Natural killer cell (primary cell): ENCODE results near the gene IMPG1. TPM values are rescaled to one million over a fixed set of nuclear protein-coding genes. Genes with fewer than 3 reads are reported as not detected.

Source experiments
- ATAC-seq, 3 donors: fragments of 150-1000 bp in 2 of 3; fragments of 200-7000 bp in 1 of 3; cut with Tn5 transposase; 1 replicate in 1 of 3; 2 replicates in 2 of 3; pipeline ENCODE4 v1.10.0; 2021; ENCODE audit warnings: mild to moderate bottlenecking in 2 of 3, moderate library complexity in 2 of 3
- DNase-seq, 2 donors: peaks; one replicate each; pipeline versions ENCODE4 v3.0.0 to v3.0.0-alpha.2; 2013 to 2021; ENCODE audit warnings: mixed read lengths in 1 of 2
- H3K27ac ChIP-seq: one replicate; pipeline ENCODE4 v1.5.1; 2013; ENCODE audit warnings: mild to moderate bottlenecking, low read length
- H3K27me3 ChIP-seq: one replicate; pipeline ENCODE4 v1.6.1; 2013; ENCODE audit warnings: low read length; ENCODE audit not compliant: control insufficient read depth, insufficient read depth
- H3K36me3 ChIP-seq: one replicate; pipeline ENCODE4 v1.6.1; 2013; ENCODE audit warnings: low read length; ENCODE audit not compliant: control insufficient read depth, insufficient read depth
- H3K4me1 ChIP-seq: one replicate; pipeline ENCODE4 v1.6.1; 2013; ENCODE audit warnings: low read length; ENCODE audit not compliant: control insufficient read depth, insufficient read depth
- H3K4me3 ChIP-seq: one replicate; pipeline ENCODE4 v1.5.1; 2013; ENCODE audit warnings: low read length
- H3K9me3 ChIP-seq: one replicate; pipeline ENCODE4 v1.6.1; 2013; ENCODE audit warnings: low read length; ENCODE audit not compliant: control insufficient read depth, insufficient read depth
- H3K27ac Mint-ChIP-seq, 2 donors: one replicate each; pipeline ENCODE4 v1.8.0; 2022; ENCODE audit warnings: mild to moderate bottlenecking in 2 of 2, mixed read lengths in 2 of 2, moderate library complexity in 1 of 2
- H3K27me3 Mint-ChIP-seq, 2 donors: one replicate each; pipeline ENCODE4 v1.8.0; 2022; ENCODE audit warnings: low read depth in 2 of 2, mixed read lengths in 2 of 2
- H3K36me3 Mint-ChIP-seq: one replicate; pipeline ENCODE4 v1.8.0; 2022; ENCODE audit warnings: mixed read lengths
- H3K4me1 Mint-ChIP-seq, 2 donors: one replicate each; pipeline ENCODE4 v1.8.0; 2022; ENCODE audit warnings: mixed read lengths in 2 of 2
- H3K4me3 Mint-ChIP-seq: one replicate; pipeline ENCODE4 v1.8.0; 2022; ENCODE audit warnings: mild to moderate bottlenecking, moderate library complexity, mixed read lengths
- H3K9me3 Mint-ChIP-seq, 2 donors: one replicate each; pipeline ENCODE4 v1.8.0; 2022; ENCODE audit warnings: mixed read lengths in 2 of 2
- WGBS: methylation state at CpG from one replicate; pipeline ENCODE4 v1.1.7; 2013; ENCODE audit warnings: missing lambda C conversion rate; ENCODE audit not compliant: insufficient coverage; 5-methylcytosine and 5-hydroxymethylcytosine counted together
- intact Hi-C: fragments of 100-400 bp; cut with micrococcal nuclease; formaldehyde crosslinking; loops from one replicate; pipeline ENCODE4 v1.14.2; 2022
- total RNA-seq, 4 donors: library from RNA; stranded (reverse); fragments of 120-200 nt in 1 of 4; gene quantifications; one replicate each; pipeline versions ENCODE4 v1.2.3 to v1.2.4, GENCODE V29; 2013 to 2022
- TF ChIP-seq, protein P1 (sequence below): fragments of 200-600 bp; IDR thresholded peaks from one replicate; pipeline ENCODE4 v1.8.0; 2022; ENCODE audit warnings: antibody characterized with exemption

The IMPG1 gene
- total RNA-seq, 3 donors from 2014 or later (not counting 1 experiment from before 2014, with no cell fraction given), result not detected

DNA sequence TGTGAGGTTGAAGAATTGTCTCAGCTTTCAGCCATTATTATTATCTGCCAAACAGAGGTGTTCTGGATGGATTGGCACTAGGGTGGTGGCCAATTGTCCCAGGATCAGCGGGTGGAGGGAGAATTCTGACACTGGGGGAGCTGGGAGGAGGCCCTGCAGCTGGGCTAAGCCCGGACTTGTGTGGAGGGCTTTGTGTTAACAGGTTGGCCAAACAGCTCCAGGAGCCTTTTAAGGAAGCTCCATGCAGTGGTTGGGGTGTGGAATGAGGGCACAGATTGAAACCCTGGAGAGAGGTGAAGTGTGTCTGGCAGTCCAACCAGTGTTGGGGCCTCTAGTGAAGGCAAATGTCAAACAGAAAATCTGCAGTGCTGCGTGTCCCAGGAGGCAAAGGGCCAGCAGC lies 135.8 kb downstream of the IMPG1 start:
- Histone ChIP-seq H3K4me1 (peaks cover 7% of the 10 kb centered on the region), H3K27ac (no peak overlapping the region), H3K36me3 (no peaks in the 10 kb centered on the region), H3K4me3 (no peak overlapping the region), H3K27me3 (peaks cover 7% of the 10 kb centered on the region), H3K9me3 (no peaks in the 10 kb centered on the region)
- H3K27me3 Mint-ChIP-seq, result peaks cover 17 to 31% of the 10 kb centered on the region in 2 donors
- peaks cover 8 to 9% of the 10 kb centered on the region in 2 donors for H3K4me1 Mint-ChIP-seq
- H3K4me3 Mint-ChIP-seq, result no peak overlapping the region
- TF ChIP-seq, protein P1, sequence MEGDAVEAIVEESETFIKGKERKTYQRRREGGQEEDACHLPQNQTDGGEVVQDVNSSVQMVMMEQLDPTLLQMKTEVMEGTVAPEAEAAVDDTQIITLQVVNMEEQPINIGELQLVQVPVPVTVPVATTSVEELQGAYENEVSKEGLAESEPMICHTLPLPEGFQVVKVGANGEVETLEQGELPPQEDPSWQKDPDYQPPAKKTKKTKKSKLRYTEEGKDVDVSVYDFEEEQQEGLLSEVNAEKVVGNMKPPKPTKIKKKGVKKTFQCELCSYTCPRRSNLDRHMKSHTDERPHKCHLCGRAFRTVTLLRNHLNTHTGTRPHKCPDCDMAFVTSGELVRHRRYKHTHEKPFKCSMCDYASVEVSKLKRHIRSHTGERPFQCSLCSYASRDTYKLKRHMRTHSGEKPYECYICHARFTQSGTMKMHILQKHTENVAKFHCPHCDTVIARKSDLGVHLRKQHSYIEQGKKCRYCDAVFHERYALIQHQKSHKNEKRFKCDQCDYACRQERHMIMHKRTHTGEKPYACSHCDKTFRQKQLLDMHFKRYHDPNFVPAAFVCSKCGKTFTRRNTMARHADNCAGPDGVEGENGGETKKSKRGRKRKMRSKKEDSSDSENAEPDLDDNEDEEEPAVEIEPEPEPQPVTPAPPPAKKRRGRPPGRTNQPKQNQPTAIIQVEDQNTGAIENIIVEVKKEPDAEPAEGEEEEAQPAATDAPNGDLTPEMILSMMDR, result no peak
- peaks cover 0 to 2% of the 10 kb centered on the region in 2 donors for H3K9me3 Mint-ChIP-seq
- H3K27ac Mint-ChIP-seq, result no peak overlapping the region
- no peak for ATAC-seq
- intact Hi-C loops, result no loop called here
- 91% methylated on average over 3 of the region's 3 CpGs for WGBS
- no peaks in the 10 kb centered on the region for H3K36me3 Mint-ChIP-seq
- DNase-seq, result no peak

DNA sequence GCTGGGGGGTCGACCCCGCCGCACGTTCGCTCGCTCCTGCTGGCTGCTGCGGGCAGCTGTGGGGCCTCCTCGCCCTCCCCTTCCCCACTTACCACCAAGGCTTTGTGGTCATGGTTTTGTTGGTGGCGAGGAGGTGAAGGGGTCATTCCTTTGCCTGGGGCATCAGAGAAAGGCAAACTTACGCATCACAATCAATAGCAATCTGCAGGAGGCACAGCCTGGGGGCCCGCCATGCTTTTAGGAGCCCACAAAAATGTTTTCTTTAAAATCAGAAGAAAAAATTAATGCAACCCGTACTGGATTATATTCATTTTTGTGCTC lies 137.0 kb downstream of the IMPG1 start:
- peaks cover 7% of the 10 kb centered on the region for H3K27me3 ChIP-seq
- WGBS, result 31% methylated on average over 9 of the region's 12 CpGs
- DNase-seq, result no peak
- intact Hi-C loops, result no loop called here
- Mint-ChIP-seq H3K36me3 (no peaks in the 10 kb centered on the region), H3K27ac (no peak overlapping the region), H3K9me3 (peaks cover 0 to 2% of the 10 kb centered on the region in 2 donors), H3K4me3 (no peak overlapping the region), H3K27me3 (peaks cover 17 to 31% of the 10 kb centered on the region in 2 donors), H3K4me1 (peaks cover 8 to 9% of the 10 kb centered on the region in 2 donors)
- no peak overlapping the region for H3K27ac ChIP-seq
- TF ChIP-seq, protein P1, result no peak
- no peaks in the 10 kb centered on the region for H3K9me3 ChIP-seq
- no peak overlapping the region for H3K4me3 ChIP-seq
- H3K36me3 ChIP-seq, result no peaks in the 10 kb centered on the region
- ATAC-seq, result no peak
- peaks cover 7% of the 10 kb centered on the region for H3K4me1 ChIP-seq

DNA sequence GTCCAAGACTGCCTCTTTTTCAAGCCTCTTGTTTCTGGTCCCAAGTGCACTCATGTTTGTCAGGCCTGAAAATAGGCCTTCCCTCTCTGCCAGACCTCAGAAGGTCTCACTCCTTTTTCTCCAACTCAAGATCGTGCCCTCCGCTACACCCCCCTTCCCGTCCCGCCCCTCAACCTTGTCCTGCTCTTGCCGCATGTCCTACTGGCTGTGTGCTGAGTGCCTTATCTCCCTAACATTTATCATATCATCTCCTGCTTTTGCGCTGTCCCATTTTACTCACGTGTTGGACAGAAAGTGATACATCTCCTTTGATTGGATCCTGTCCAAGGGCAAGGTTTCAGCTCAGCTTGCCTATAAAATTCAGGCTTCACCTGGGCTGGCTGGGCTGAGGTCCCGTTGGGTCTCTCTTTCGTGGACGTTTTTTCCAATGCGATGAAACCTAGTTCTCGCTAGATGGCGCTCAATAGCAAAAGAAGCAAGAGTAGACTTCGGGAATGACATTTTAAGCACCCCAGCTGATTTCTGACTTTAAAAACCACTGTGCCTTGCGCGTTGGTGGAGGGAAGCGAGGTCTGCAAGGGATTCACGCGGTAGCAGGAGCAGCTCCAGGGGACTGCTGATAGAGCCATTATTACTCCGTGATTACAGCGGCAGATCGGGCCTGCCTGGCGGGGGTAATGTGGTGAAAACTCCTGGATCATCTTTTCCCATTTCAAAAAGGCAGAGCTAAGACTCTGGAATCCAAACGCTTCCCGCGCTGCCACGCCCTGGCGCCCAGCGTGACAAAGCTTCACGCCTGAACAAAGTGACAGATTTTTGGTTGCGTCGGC lies 137.6 kb downstream of the IMPG1 start:
- Mint-ChIP-seq H3K4me1 (peaks cover 8 to 9% of the 10 kb centered on the region in 2 donors), H3K27ac (no peak overlapping the region)
- TF ChIP-seq, protein P1, result no peak

More for the DNA sequence above, 137.6 kb downstream of the IMPG1 start:
- Histone ChIP-seq H3K27ac (no peak overlapping the region), H3K4me1 (peaks cover 7% of the 10 kb centered on the region), H3K36me3 (no peaks in the 10 kb centered on the region), H3K4me3 (no peak overlapping the region), H3K9me3 (no peaks in the 10 kb centered on the region), H3K27me3 (peaks cover 7% of the 10 kb centered on the region)
- peaks cover 17 to 31% of the 10 kb centered on the region in 2 donors for H3K27me3 Mint-ChIP-seq
- H3K4me3 Mint-ChIP-seq, result peak overlapping the region; percentile 58
- intact Hi-C loops, result no loop called here
- ATAC-seq, result peak in 1 of 3 donors; percentile 44
- WGBS, result 6% methylated on average over 32 of the region's 32 CpGs
- peak in 1 of 2 donors; percentile 60 for DNase-seq
- no peaks in the 10 kb centered on the region for H3K36me3 Mint-ChIP-seq
- no peaks in the 10 kb centered on the region for H3K9me3 Mint-ChIP-seq
